H1 (cell line): ENCODE data around the gene C2CD3. TPM values are rescaled to one million over a fixed set of nuclear protein-coding genes. Genes with fewer than 3 reads are reported as not detected.

Experiments used
- CTCF ChIA-PET: fragments of 300-600 bp; sonication (Branson Sonifier 250); formaldehyde crosslinking; loops from one replicate; lab custom pipeline; 2021; ENCODE audit not compliant: partially characterized antibody; lab: Charles Lee
- POLR2A ChIA-PET: fragments of 300-600 bp; sonication (Branson Sonifier 250); formaldehyde crosslinking; loops from one replicate; lab custom pipeline; 2021; ENCODE audit warnings: inconsistent platforms; ENCODE audit not compliant: partially characterized antibody; lab: Charles Lee
- DNase-seq, 2 experiments: peaks; one replicate each; pipeline versions ENCODE4 v3.0.0 to v3.0.0-alpha.2; 2010 to 2022; ENCODE audit warnings: low spot score in 2 of 2, low read depth in 1 of 2, mixed read lengths in 1 of 2
- FAIRE-seq: peaks from 2 replicates; lab custom pipeline; 2011; peaks lifted over from hg19 to GRCh38; lab: Jason Lieb, UNC
- H2AFZ ChIP-seq: 2 replicates; pipeline ENCODE4 v1.8.1; 2012; ENCODE audit warnings: low read length, inconsistent platforms
- H2AK5ac ChIP-seq: 2 replicates; pipeline ENCODE4 v1.6.1; 2013; ENCODE audit warnings: low read depth, low read length
- H2BK120ac ChIP-seq: replicated peaks from 2 replicates; pipeline ENCODE3; 2013; ENCODE audit warnings: low read depth, low read length, inconsistent platforms
- H2BK12ac ChIP-seq: 2 replicates; pipeline ENCODE4 v1.6.1; 2013; ENCODE audit warnings: low read depth, low read length
- H2BK15ac ChIP-seq: 2 replicates; pipeline ENCODE4 v1.6.1; 2013; ENCODE audit warnings: low read length
- H2BK20ac ChIP-seq: 2 replicates; pipeline ENCODE4 v1.6.1; 2013; ENCODE audit warnings: low read length
- H2BK5ac ChIP-seq: 2 replicates; pipeline ENCODE4 v1.6.1; 2013; ENCODE audit warnings: low read depth, low read length
- H3K14ac ChIP-seq: 2 replicates; pipeline ENCODE4 v1.6.1; 2013; ENCODE audit warnings: inconsistent platforms; ENCODE audit not compliant: insufficient read length
- H3K18ac ChIP-seq: 2 replicates; pipeline ENCODE4 v1.6.1; 2013; ENCODE audit warnings: low read length; ENCODE audit errors: extremely low read depth
- H3K23ac ChIP-seq: 2 replicates; pipeline ENCODE4 v1.6.1; 2013; ENCODE audit warnings: inconsistent platforms; ENCODE audit not compliant: insufficient read length
- H3K23me2 ChIP-seq: 2 replicates; pipeline ENCODE4 v1.6.1; 2013; ENCODE audit warnings: low read depth, low read length
- H3K27ac ChIP-seq: 2 replicates; pipeline ENCODE4 v1.6.1; 2011; ENCODE audit warnings: low read depth, low read length, inconsistent platforms
- H3K27me3 ChIP-seq, 4 experiments: replicated peaks in 1 of 4; 1 replicate in 1 of 4; 2 replicates in 3 of 4; pipeline versions ENCODE4 v1.6.1 to v1.8.1; 2011 to 2013; ENCODE audit warnings: low read length in 3 of 4, mild to moderate bottlenecking in 3 of 4, inconsistent platforms in 2 of 4, mixed read lengths in 2 of 4, moderate library complexity in 1 of 4; ENCODE audit not compliant: control insufficient read depth in 3 of 4, insufficient read depth in 3 of 4; ENCODE audit errors: extremely low read depth in 1 of 4
- H3K36me3 ChIP-seq, 4 experiments: 2 replicates each; pipeline versions ENCODE4 v1.6.1 to v1.8.1; 2011 to 2013; ENCODE audit warnings: mild to moderate bottlenecking in 4 of 4, low read length in 3 of 4, moderate library complexity in 2 of 4, control low read depth in 1 of 4, inconsistent platforms in 1 of 4; ENCODE audit not compliant: insufficient read depth in 4 of 4, control insufficient read depth in 2 of 4
- H3K4ac ChIP-seq: replicated peaks from 2 replicates; pipeline ENCODE3; 2013; ENCODE audit warnings: low read length, low read depth, mixed read lengths, inconsistent platforms; ENCODE audit not compliant: insufficient read length
- H3K4me1 ChIP-seq, 4 experiments: replicated peaks in 1 of 4; 1 replicate in 1 of 4; 2 replicates in 3 of 4; pipeline versions ENCODE4 v1.6.1 to v1.8.1; 2011 to 2013; ENCODE audit warnings: low read length in 3 of 4, inconsistent platforms in 2 of 4, mixed read lengths in 1 of 4; ENCODE audit not compliant: insufficient read depth in 4 of 4, control insufficient read depth in 3 of 4
- H3K4me2 ChIP-seq, 2 experiments: 2 replicates each; pipeline versions ENCODE4 v1.6.1 to v1.8.1; 2011 to 2013; ENCODE audit warnings: low read depth in 2 of 2, low read length in 2 of 2, control low read depth in 1 of 2, inconsistent platforms in 1 of 2, mild to moderate bottlenecking in 1 of 2; ENCODE audit not compliant: insufficient read depth in 1 of 2
- H3K4me3 ChIP-seq, 4 experiments: fragments of 200-600, 300-600 bp in 1 of 4; sonication (generic), shearing (Covaris generic), sonication (Bioruptor Twin) in 1 of 4; 2 replicates each; pipeline versions ENCODE4 v1.5.1 to v1.8.1; 2011 to 2016; ENCODE audit warnings: low read length in 4 of 4, low read depth in 3 of 4, control low read depth in 2 of 4, inconsistent platforms in 2 of 4, mild to moderate bottlenecking in 2 of 4, mixed read lengths in 1 of 4, moderate library complexity in 1 of 4; ENCODE audit not compliant: insufficient read depth in 2 of 4; ENCODE audit errors: extremely low read depth in 1 of 4
- H3K56ac ChIP-seq: replicated peaks from 2 replicates; pipeline ENCODE3; 2013; ENCODE audit warnings: low read depth, mild to moderate bottlenecking, mixed read lengths, low read length, inconsistent platforms; ENCODE audit not compliant: insufficient read length
- H3K79me1 ChIP-seq: 2 replicates; pipeline ENCODE4 v1.6.1; 2013; ENCODE audit warnings: low read depth, low read length, control low read depth
- H3K79me2 ChIP-seq, 2 experiments: 2 replicates each; pipeline versions ENCODE4 v1.6.1 to v1.8.1; 2012 to 2013; ENCODE audit warnings: low read length in 2 of 2, mild to moderate bottlenecking in 2 of 2, inconsistent platforms in 1 of 2; ENCODE audit not compliant: insufficient read depth in 2 of 2, control insufficient read depth in 1 of 2
- H3K9ac ChIP-seq, 4 experiments: replicated peaks in 1 of 4; 1 replicate in 1 of 4; 2 replicates in 3 of 4; pipeline versions ENCODE4 v1.6.1 to v1.8.1; 2011 to 2013; ENCODE audit warnings: low read depth in 3 of 4, low read length in 3 of 4, control low read depth in 2 of 4, mild to moderate bottlenecking in 2 of 4, moderate library complexity in 2 of 4, inconsistent platforms in 1 of 4; ENCODE audit errors: extremely low read depth in 1 of 4
- H3K9me3 ChIP-seq, 2 experiments: 2 replicates each; pipeline versions ENCODE4 v1.6.1 to v1.8.1; 2012 to 2013; ENCODE audit warnings: mild to moderate bottlenecking in 2 of 2, moderate library complexity in 2 of 2, control low read depth in 1 of 2, inconsistent platforms in 1 of 2, low read depth in 1 of 2, low read length in 1 of 2, mixed read lengths in 1 of 2; ENCODE audit not compliant: insufficient read depth in 2 of 2
- H4K20me1 ChIP-seq, 2 experiments: replicated peaks in 1 of 2; 2 replicates each; pipeline versions ENCODE3 to v1.8.1; 2011 to 2013; ENCODE audit warnings: inconsistent platforms in 2 of 2, low read length in 2 of 2, mild to moderate bottlenecking in 1 of 2; ENCODE audit not compliant: insufficient read depth in 2 of 2, control insufficient read depth in 1 of 2
- H4K5ac ChIP-seq: 2 replicates; pipeline ENCODE4 v1.6.1; 2013; ENCODE audit warnings: low read length, low read depth, mixed read lengths, inconsistent platforms; ENCODE audit not compliant: insufficient read length
- H4K8ac ChIP-seq: 2 replicates; pipeline ENCODE4 v1.8.0; 2013; ENCODE audit warnings: mild to moderate bottlenecking, moderate library complexity, low read length, inconsistent platforms; ENCODE audit not compliant: insufficient read depth; ENCODE audit errors: extremely low read depth
- H4K91ac ChIP-seq: replicated peaks from 2 replicates; pipeline ENCODE3; 2013; ENCODE audit warnings: low read length, mixed read lengths, inconsistent platforms; ENCODE audit not compliant: insufficient read length
- BCL11A ChIP-seq, 2 experiments: IDR thresholded peaks; one replicate each; pipeline ENCODE4 v1.6.1; 2011; ENCODE audit warnings: low read depth in 2 of 2, low read length in 2 of 2, mild to moderate bottlenecking in 2 of 2
- CBX8 ChIP-seq: fragments of 300-800, 300-1000 bp; sonication (generic); IDR thresholded peaks from 2 replicates; pipeline ENCODE4 v1.7.1; 2016; ENCODE audit warnings: low read depth, low read length, borderline replicate concordance
- FOSL1 ChIP-seq: IDR thresholded peaks from 2 replicates; pipeline ENCODE4 v1.6.1; 2011; ENCODE audit warnings: mild to moderate bottlenecking, low read depth, low read length, moderate library complexity; ENCODE audit not compliant: insufficient read depth
- KDM4A ChIP-seq: IDR thresholded peaks from one replicate; pipeline ENCODE4 v1.7.1; 2012; ENCODE audit warnings: low read depth, mild to moderate bottlenecking, moderate library complexity, low read length, inconsistent platforms; ENCODE audit not compliant: severe bottlenecking
- POLR2AphosphoS5 ChIP-seq: IDR thresholded peaks from 2 replicates; pipeline ENCODE4 v1.6.1; 2011; ENCODE audit warnings: low read depth, low read length
- TBP ChIP-seq: IDR thresholded peaks from 2 replicates; pipeline ENCODE4 v1.6.1; 2011; ENCODE audit warnings: low read depth, low read length, improper control_type of control experiment
- ZNF274 ChIP-seq: IDR thresholded peaks from 2 replicates; pipeline ENCODE4 v1.7.0; 2012; ENCODE audit warnings: low read length, borderline replicate concordance; ENCODE audit errors: extremely low read depth
- WGBS, 2 experiments: shearing (Covaris generic) in 1 of 2; methylation state at CpG; one replicate each; pipeline versions ENCODE4 v1.1.6 to v1.1.7; 2013 to 2015; ENCODE audit warnings: low lambda C conversion rate in 2 of 2, mixed read lengths in 2 of 2, inconsistent platforms in 1 of 2, low coverage in 1 of 2, missing lambda C conversion rate in 1 of 2; ENCODE audit not compliant: insufficient replicate concordance in 2 of 2, insufficient coverage in 1 of 2, insufficient read length in 1 of 2; ENCODE audit errors: extremely low coverage in 1 of 2, missing lambda C conversion rate in 1 of 2; 5-methylcytosine and 5-hydroxymethylcytosine counted together
- polyA plus RNA-seq, 7 experiments: library from polyadenylated mRNA; depleted of rRNA in 3 of 7; stranded (reverse) in 5 of 7; unstranded in 2 of 7; fragments of >200 nt in 5 of 7; fragments of 200-250 nt in 2 of 7; gene quantifications; 1 replicate in 5 of 7; 2 replicates in 1 of 7; 4 replicates in 1 of 7; pipeline versions ENCODE4 v1.2.1 to v1.2.3, GENCODE V29; 2011 to 2013; ENCODE audit warnings: missing spikeins in 2 of 7, mixed read lengths in 2 of 7
- total RNA-seq: library from RNA; stranded (reverse); fragmentation: NEBNext Ultra II Directional; extraction: Animal tissue kit (Norgen Biotek cat#: 25700); gene quantifications from 2 replicates; pipeline ENCODE4 v1.2.1, GENCODE V29; 2021
- TF ChIP-seq, protein P1 (sequence below): IDR thresholded peaks from 2 replicates; pipeline ENCODE4 v1.6.1; 2012; ENCODE audit warnings: low read length, inconsistent platforms
- TF ChIP-seq, protein P2 (sequence below): IDR thresholded peaks from 2 replicates; pipeline ENCODE4 v1.6.1; 2011; ENCODE audit warnings: low read length, improper control_type of control experiment

C2CD3 gene
- total and polyA plus RNA-seq, 2 of the 8 experiments (the other 6 are each of a cell fraction or from before 2014, with no cell fraction given): 11.0 to 29.1 TPM

DNA sequence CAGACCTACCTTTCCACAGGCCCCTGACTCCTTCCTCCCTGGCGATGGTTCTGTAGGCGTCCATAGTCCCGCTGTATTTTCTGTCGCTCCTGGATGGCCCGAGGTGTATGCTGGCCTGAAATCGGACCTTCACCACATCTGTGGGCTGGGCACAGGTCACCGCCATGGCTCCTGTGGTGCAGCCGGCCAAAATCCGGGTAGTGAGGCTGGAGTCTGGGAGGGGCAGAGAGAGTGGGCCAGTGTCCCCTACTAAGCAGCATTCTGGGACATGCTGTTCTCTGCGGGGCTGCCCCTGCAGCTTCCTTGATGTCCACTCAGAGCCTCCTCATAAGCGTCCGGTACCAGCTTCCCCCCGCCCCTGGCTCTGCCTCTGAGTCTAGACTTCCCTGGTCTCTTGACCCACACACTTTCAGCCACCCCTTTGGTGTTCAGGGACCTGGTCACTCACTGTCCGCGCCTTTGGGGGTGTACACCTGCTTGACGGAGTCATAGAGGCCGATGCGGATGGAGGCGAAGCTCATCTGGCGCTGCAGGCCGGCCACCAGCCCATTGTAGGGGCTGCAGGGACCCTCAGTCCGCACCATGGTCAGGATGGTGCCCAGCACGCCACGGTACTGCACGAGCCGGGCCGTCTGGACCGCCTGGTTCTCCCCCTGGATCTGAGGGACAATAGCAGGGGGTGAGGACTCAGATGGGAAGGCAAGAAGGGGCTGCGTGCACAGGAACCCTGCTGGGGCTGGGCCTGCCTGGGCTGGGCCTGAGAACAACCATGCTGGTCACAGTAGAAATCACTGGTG, 164.9 kb downstream of the C2CD3 start:
- H3K4ac ChIP-seq: no peak overlapping the region
- no peak overlapping the region for H2AK5ac ChIP-seq
- no peak overlapping the region for H4K5ac ChIP-seq
- H4K20me1 ChIP-seq: no peaks in the 10 kb centered on the region
- no peaks in the 10 kb centered on the region for H3K9me3 ChIP-seq
- 93% methylated on average over 29 of the region's 29 CpGs; no CpG with 5 or more reads in 1 of the 2 experiments for WGBS, 2 experiments
- no peak overlapping the region for H3K27ac ChIP-seq
- H3K79me2 ChIP-seq: no peaks in the 10 kb centered on the region
- H2BK12ac ChIP-seq: no peak overlapping the region
- no peaks in the 10 kb centered on the region for H3K4me1 ChIP-seq
- H3K23ac ChIP-seq: no peak overlapping the region
- no peak overlapping the region for H3K9ac ChIP-seq
- no peaks in the 10 kb centered on the region for H3K27me3 ChIP-seq
- H2BK20ac ChIP-seq: no peak overlapping the region
- DNase-seq: no peak
- 0 out of 2 replicates have a peak overlapping the region, but pooled peaks have one; percentile 22 for H4K8ac ChIP-seq
- no peak overlapping the region for H3K18ac ChIP-seq
- H3K14ac ChIP-seq: no peak overlapping the region
- no peak overlapping the region for H3K4me3 ChIP-seq
- no peaks in the 10 kb centered on the region; a peak in 2 of 8 replicates for H3K36me3 ChIP-seq
- no peak overlapping the region for H4K91ac ChIP-seq
- no peak overlapping the region for H2BK15ac ChIP-seq
- H3K56ac ChIP-seq: no peak overlapping the region
- no peak overlapping the region for H3K4me2 ChIP-seq
- ChIA-PET POLR2A (interaction anchor here (1.2 kb wide), 1 partner anchor 9 kb away, joined by 3 read pairs; no protein-coding TSS in a partner anchor), CTCF (interaction anchor here (1.9 to 2.0 kb wide), 2 partner anchors 31 to 42 kb away, joined by 4 to 5 read pairs; no protein-coding TSS in a partner anchor)
- FAIRE-seq: no peak
- no peak overlapping the region for H2BK120ac ChIP-seq
- H2BK5ac ChIP-seq: no peak overlapping the region
- no peak overlapping the region for H2AFZ ChIP-seq
- H3K79me1 ChIP-seq: no peaks in the 10 kb centered on the region
- no peaks in the 10 kb centered on the region for H3K23me2 ChIP-seq
- TF ChIP-seq, protein P1, sequence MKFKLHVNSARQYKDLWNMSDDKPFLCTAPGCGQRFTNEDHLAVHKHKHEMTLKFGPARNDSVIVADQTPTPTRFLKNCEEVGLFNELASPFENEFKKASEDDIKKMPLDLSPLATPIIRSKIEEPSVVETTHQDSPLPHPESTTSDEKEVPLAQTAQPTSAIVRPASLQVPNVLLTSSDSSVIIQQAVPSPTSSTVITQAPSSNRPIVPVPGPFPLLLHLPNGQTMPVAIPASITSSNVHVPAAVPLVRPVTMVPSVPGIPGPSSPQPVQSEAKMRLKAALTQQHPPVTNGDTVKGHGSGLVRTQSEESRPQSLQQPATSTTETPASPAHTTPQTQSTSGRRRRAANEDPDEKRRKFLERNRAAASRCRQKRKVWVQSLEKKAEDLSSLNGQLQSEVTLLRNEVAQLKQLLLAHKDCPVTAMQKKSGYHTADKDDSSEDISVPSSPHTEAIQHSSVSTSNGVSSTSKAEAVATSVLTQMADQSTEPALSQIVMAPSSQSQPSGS: no peak
- TF ChIP-seq POLR2AphosphoS5 (no peak), CBX8 (no peak), FOSL1 (no peak), BCL11A (IDR thresholded peaks at IDR 0.05; ENCODE audit: low read depth in 2 of 2, low read length in 2 of 2) (no peak), KDM4A (no peak), ZNF274 (no peak), TBP (no peak)
- TF ChIP-seq, protein P2, sequence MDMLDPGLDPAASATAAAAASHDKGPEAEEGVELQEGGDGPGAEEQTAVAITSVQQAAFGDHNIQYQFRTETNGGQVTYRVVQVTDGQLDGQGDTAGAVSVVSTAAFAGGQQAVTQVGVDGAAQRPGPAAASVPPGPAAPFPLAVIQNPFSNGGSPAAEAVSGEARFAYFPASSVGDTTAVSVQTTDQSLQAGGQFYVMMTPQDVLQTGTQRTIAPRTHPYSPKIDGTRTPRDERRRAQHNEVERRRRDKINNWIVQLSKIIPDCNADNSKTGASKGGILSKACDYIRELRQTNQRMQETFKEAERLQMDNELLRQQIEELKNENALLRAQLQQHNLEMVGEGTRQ: no peak
